HepG2 (cell line): ENCODE data around the gene GYG1. TPM values are rescaled to one million over a fixed set of nuclear protein-coding genes. Genes with fewer than 3 reads are reported as not detected.

ENCODE experiments used
- ATAC-seq: fragments of 200-7000 bp; cut with Tn5 transposase; 3 replicates; pipeline ENCODE4 v1.9.1; 2020; ENCODE audit warnings: mild to moderate bottlenecking, moderate library complexity
- BruUV-seq: library from RNA; stranded (reverse); fragments of 400-500 nt; replicated peaks from 2 replicates; lab custom pipeline; 2021; lab: Mats Ljungman, UMichigan
- CTCF ChIA-PET: fragments of 300-600 bp; formaldehyde crosslinking; extraction: SDS; loops from one replicate; lab custom pipeline; 2021; ENCODE audit warnings: low total read pairs, inconsistent platforms, low intra/inter-chr PET ratio; lab: Yijun Ruan, JAX
- POLR2A ChIA-PET: fragments of 350-600 bp; sonication (Branson Sonifier 250); formaldehyde crosslinking; loops from one replicate; lab custom pipeline; 2020; ENCODE audit warnings: antibody characterized with exemption, inconsistent platforms; lab: Yijun Ruan, JAX
- DNase-seq: peaks from one replicate; pipeline ENCODE4 v3.0.0-alpha.2; 2015; ENCODE audit warnings: low spot score
- FAIRE-seq: peaks from 3 replicates; lab custom pipeline; 2011; peaks lifted over from hg19 to GRCh38; lab: Jason Lieb, UNC
- H2AFZ ChIP-seq: one replicate; pipeline ENCODE4 v1.6.1; 2011; ENCODE audit warnings: low read length, inconsistent platforms
- H3K27ac ChIP-seq: fragments of 300-600 bp; 3 replicates; pipeline ENCODE4 v1.8.0; 2011; ENCODE audit warnings: mixed run types, mild to moderate bottlenecking, mixed read lengths, low read length, inconsistent platforms; ENCODE audit not compliant: insufficient read depth; ENCODE audit errors: extremely low read length
- H3K27me3 ChIP-seq, 2 experiments: fragments of 200-600 bp in 1 of 2; 2 replicates in 1 of 2; 3 replicates in 1 of 2; pipeline versions ENCODE4 v1.6.0 to v1.8.0; 2011; ENCODE audit warnings: low read length in 2 of 2, mild to moderate bottlenecking in 2 of 2, moderate library complexity in 2 of 2, inconsistent platforms in 1 of 2; ENCODE audit not compliant: insufficient read depth in 2 of 2, control insufficient read depth in 1 of 2
- H3K36me3 ChIP-seq, 2 experiments: fragments of 200-600 bp in 1 of 2; replicated peaks in 1 of 2; 2 replicates in 1 of 2; 3 replicates in 1 of 2; pipeline versions ENCODE4 v1.5.1 to v1.8.0; 2011; ENCODE audit warnings: low read length in 2 of 2, inconsistent platforms in 1 of 2; ENCODE audit not compliant: insufficient read depth in 2 of 2, control insufficient read depth in 1 of 2
- H3K4me1 ChIP-seq: 2 replicates; pipeline ENCODE4 v1.5.1; 2012; ENCODE audit warnings: low read length, inconsistent platforms; ENCODE audit not compliant: insufficient read depth
- H3K4me2 ChIP-seq: 2 replicates; pipeline ENCODE4 v1.6.0; 2011; ENCODE audit warnings: low read depth, low read length, inconsistent platforms
- H3K4me3 ChIP-seq, 3 experiments: fragments of 200-600 bp in 1 of 3; sonication (generic), shearing (Covaris generic) in 1 of 3; replicated peaks in 1 of 3; 2 replicates each; pipeline ENCODE4 v1.5.1; 2011 to 2016; ENCODE audit warnings: low read length in 3 of 3, inconsistent platforms in 2 of 3, low read depth in 2 of 3, mild to moderate bottlenecking in 2 of 3, control low read depth in 1 of 3, mixed read lengths in 1 of 3; ENCODE audit not compliant: insufficient read depth in 1 of 3
- H3K79me2 ChIP-seq: one replicate; pipeline ENCODE4 v1.6.1; 2011; ENCODE audit warnings: low read length, inconsistent platforms; ENCODE audit not compliant: insufficient read depth
- H3K9ac ChIP-seq: 2 replicates; pipeline ENCODE4 v1.6.0; 2011; ENCODE audit warnings: mild to moderate bottlenecking, low read depth, low read length, inconsistent platforms; ENCODE audit not compliant: insufficient read depth
- H3K9me3 ChIP-seq: 2 replicates; pipeline ENCODE4 v1.5.1; 2012; ENCODE audit warnings: mild to moderate bottlenecking, low read length
- H4K20me1 ChIP-seq: 2 replicates; pipeline ENCODE4 v1.6.0; 2011; ENCODE audit warnings: inconsistent platforms, mild to moderate bottlenecking, low read length, moderate library complexity; ENCODE audit not compliant: insufficient read depth
- DMAP1 ChIP-seq: IDR thresholded peaks from 2 replicates; pipeline ENCODE4 v1.6.1; 2016
- ZNF468 ChIP-seq: sonication (generic); formaldehyde crosslinking; IDR thresholded peaks from 2 replicates; pipeline ENCODE4 v1.8.0; 2022; ENCODE audit warnings: mild to moderate bottlenecking, moderate library complexity, missing genetic modification reagents
- ZSCAN21 ChIP-seq: sonication (generic); formaldehyde crosslinking; IDR thresholded peaks from 2 replicates; pipeline ENCODE4 v1.8.0; 2022; ENCODE audit warnings: mild to moderate bottlenecking, missing genetic modification reagents, moderate library complexity, borderline replicate concordance
- WGBS: methylation state at CpG from one replicate; pipeline ENCODE4 v1.1.6; 2017; ENCODE audit warnings: low lambda C conversion rate; 5-methylcytosine and 5-hydroxymethylcytosine counted together
- in situ Hi-C: cut with HindIII; loops from 2 replicates; pipeline ENCODE4 v1.10.0; 2017; ENCODE audit warnings: low pct_unique_long_range_greater_than_20kb; ENCODE audit not compliant: extremely low pct_ligation_motif_present
- intact Hi-C: fragments of 100-400 bp; cut with micrococcal nuclease; formaldehyde crosslinking; loops from one replicate; pipeline ENCODE4 v1.10.0; 2022; ENCODE audit not compliant: unreplicated experiment
- polyA plus RNA-seq, 8 experiments: library from polyadenylated mRNA; depleted of rRNA in 3 of 8; stranded (reverse) in 7 of 8; unstranded in 1 of 8; fragments of >200 nt; fragmentation: Illumina TruSeq in 4 of 8; extraction: Trizol in 4 of 8; gene quantifications; 2 replicates each; pipeline versions ENCODE4 v1.2.1 to v1.2.3, GENCODE V29; 2011 to 2016; ENCODE audit warnings: low read depth in 4 of 8, missing spikeins in 1 of 8, mixed read lengths in 1 of 8; ENCODE audit not compliant: insufficient read depth in 1 of 8
- total RNA-seq, 5 experiments: library from RNA; depleted of rRNA; stranded (reverse); fragments of >200 nt; fragmentation: Illumina TruSeq; extraction: Trizol; gene quantifications; 2 replicates each; pipeline ENCODE4 v1.2.3, GENCODE V29; 2016; ENCODE audit warnings: low read depth in 1 of 5
- TF ChIP-seq, protein P1 (sequence below): sonication (generic); formaldehyde crosslinking; IDR thresholded peaks from one replicate; pipeline ENCODE4 v1.5.1; 2020; ENCODE audit warnings: mild to moderate bottlenecking, missing genetic modification reagents; ENCODE audit errors: not compliant biosample characterization

Gene GYG1
- total and polyA plus RNA-seq, 2 of the 13 experiments (the other 11 are each of a cell fraction or from before 2014, with no cell fraction given) = 15.7 to 28.1 TPM

DNA sequence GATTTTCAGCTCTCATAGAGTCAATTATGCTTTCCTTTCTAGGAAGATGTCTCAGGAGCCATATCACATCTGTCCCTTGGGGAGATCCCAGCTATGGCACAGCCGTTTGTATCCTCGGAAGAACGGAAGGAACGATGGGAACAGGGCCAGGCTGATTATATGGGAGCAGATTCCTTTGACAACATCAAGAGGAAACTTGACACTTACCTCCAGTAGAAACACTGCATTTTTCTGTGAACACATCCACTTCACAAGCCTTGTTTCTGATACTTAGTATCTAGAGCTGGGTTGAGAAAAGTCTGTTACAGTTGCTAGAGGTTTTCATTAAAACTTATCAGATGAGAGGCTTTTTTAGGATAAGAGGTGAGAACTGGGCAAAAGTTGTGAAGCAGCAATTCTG lies 35.4 kb downstream of the GYG1 start:
- no peaks in the 10 kb centered on the region for H3K79me2 ChIP-seq
- peaks cover 8% of the 10 kb centered on the region; the same call in 1 of the 2 replicates for H3K9me3 ChIP-seq
- no peaks in the 10 kb centered on the region for H3K27me3 ChIP-seq
- ChIA-PET POLR2A (no interaction called here), CTCF (no interaction called here)
- no peak overlapping the region for H2AFZ ChIP-seq
- no peak overlapping the region for H3K4me3 ChIP-seq
- 99% methylated on average over 4 of the region's 4 CpGs for WGBS
- no peaks in the 10 kb centered on the region for H4K20me1 ChIP-seq
- FAIRE-seq (no peak), DNase-seq (no peak), ATAC-seq (no peak)
- in situ Hi-C loops = no loop called here
- BruUV-seq = no TSS peak
- no peak overlapping the region for H3K27ac ChIP-seq
- no peak overlapping the region for H3K9ac ChIP-seq
- TF ChIP-seq ZNF468 (no peak), DMAP1 (no peak), ZSCAN21 (CRISPR knock-in tag) (no peak)
- TF ChIP-seq, protein P1, sequence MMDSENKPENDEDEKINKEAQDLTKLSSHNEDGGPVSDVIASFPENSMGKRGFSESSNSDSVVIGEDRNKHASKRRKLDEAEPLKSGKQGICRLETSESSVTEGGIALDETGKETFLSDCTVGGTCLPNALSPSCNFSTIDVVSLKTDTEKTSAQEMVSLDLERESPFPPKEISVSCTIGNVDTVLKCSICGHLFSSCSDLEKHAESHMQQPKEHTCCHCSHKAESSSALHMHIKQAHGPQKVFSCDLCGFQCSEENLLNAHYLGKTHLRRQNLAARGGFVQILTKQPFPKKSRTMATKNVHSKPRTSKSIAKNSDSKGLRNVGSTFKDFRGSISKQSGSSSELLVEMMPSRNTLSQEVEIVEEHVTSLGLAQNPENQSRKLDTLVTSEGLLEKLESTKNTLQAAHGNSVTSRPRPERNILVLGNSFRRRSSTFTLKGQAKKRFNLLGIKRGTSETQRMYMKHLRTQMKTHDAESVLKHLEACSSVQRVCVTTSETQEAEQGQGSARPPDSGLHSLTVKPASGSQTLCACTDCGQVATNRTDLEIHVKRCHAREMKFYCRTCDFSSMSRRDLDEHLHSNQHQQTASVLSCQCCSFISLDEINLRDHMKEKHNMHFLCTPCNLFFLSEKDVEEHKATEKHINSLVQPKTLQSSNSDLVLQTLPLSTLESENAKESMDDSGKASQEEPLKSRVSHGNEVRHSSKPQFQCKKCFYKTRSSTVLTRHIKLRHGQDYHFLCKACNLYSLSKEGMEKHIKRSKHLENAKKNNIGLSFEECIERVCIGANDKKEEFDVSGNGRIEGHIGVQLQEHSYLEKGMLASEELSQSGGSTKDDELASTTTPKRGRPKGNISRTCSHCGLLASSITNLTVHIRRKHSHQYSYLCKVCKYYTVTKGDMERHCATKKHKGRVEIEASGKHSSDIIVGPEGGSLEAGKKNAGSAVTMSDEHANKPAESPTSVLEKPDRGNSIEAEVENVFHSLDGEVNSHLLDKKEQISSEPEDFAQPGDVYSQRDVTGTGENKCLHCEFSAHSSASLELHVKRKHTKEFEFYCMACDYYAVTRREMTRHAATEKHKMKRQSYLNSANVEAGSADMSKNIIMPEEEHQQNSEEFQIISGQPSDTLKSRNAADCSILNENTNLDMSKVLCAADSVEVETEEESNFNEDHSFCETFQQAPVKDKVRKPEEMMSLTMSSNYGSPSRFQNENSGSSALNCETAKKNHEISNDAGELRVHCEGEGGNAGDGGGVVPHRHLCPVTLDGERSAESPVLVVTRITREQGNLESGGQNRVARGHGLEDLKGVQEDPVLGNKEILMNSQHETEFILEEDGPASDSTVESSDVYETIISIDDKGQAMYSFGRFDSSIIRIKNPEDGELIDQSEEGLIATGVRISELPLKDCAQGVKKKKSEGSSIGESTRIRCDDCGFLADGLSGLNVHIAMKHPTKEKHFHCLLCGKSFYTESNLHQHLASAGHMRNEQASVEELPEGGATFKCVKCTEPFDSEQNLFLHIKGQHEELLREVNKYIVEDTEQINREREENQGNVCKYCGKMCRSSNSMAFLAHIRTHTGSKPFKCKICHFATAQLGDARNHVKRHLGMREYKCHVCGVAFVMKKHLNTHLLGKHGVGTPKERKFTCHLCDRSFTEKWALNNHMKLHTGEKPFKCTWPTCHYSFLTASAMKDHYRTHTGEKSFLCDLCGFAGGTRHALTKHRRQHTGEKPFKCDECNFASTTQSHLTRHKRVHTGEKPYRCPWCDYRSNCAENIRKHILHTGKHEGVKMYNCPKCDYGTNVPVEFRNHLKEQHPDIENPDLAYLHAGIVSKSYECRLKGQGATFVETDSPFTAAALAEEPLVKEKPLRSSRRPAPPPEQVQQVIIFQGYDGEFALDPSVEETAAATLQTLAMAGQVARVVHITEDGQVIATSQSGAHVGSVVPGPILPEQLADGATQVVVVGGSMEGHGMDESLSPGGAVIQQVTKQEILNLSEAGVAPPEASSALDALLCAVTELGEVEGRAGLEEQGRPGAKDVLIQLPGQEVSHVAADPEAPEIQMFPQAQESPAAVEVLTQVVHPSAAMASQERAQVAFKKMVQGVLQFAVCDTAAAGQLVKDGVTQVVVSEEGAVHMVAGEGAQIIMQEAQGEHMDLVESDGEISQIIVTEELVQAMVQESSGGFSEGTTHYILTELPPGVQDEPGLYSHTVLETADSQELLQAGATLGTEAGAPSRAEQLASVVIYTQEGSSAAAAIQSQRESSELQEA (CRISPR knock-in tag) = no peak
- intact Hi-C loops = no loop called here
- H3K4me1 ChIP-seq = no peaks in the 10 kb centered on the region
- H3K4me2 ChIP-seq = no peak overlapping the region
- peaks cover 7 to 29% of the 10 kb centered on the region in 2 experiments for H3K36me3 ChIP-seq
